Measurements from ENCODE around the gene PIGT. TPM values are rescaled to one million over a fixed set of nuclear protein-coding genes. Genes with fewer than 3 reads are reported as not detected.

PIGT gene
- polyA plus RNA-seq, 2 of the 4 experiments (the other 2 are of a cell fraction): 60.3 to 66.2 TPM

- CTCF ChIA-PET: interaction anchor here (1.3 to 6.9 kb wide), 7 partner anchors 11 to 95 kb away, joined by 3 to 56 read pairs (median 4); no protein-coding TSS in a partner anchor
- WGBS (ENCODE audit: missing lambda C conversion rate): 87% methylated on average over 21 of the region's 30 CpGs
- no peak for FAIRE-seq
These were observed 8.7 kb upstream of the PIGT start for GRCh38 chr20:45407067-45407745.

DNA sequence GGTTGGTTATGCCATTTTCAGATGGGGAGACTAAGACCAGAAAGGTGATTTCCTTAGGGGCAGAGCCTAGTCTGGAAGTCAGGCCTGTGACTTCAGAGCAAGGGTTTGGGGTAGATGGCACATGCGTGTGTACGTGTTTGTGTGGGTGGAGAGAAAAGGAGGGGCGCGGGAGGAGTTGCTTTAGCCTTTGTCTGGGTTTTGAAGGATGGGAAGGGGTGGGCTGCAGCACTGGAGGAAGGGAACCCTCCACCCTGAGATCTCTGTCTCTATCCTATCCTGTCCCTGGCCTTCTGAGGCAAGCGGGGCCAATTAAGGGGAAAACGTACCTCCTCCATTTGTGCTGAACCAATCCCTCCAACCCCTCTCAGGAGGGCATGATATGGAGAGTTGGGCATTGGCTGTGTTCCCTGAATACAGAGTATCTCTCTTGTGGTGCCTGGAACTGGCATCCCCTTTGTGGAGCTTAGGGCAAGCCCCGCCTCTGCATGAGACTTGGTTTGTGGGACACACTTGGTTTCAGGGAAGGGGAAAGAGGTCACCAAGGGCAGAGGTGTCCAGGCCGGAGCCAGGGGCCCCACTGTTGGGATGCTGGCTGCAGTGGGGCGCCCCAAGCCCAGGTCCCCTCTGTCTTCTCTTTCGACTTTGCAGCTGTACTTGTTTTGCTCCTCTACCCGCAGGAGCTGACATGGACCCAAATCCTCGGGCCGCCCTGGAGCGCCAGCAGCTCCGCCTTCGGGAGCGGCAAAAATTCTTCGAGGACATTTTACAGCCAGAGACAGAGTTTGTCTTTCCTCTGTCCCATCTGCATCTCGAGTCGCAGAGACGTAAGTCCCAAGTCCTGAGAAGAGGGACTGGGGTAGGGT, 7.9 kb upstream of the PIGT start, which contains the start of gene DBNDD2:
TSS of gene DBNDD2 (plus strand) at position 507 of the 863 bp plus-strand sequence. CDS start at position 686, 179 bp downstream.
- POLR2A ChIA-PET: interaction anchor here (1.8 kb wide), 1 partner anchor 8 kb away, joined by 15 read pairs; the partner anchor contains the start of gene PIGT

More at GRCh38 chr20:45407067-45407745, 8.7 kb upstream of the PIGT start:
- POLR2A ChIA-PET: interaction anchor here (1.8 kb wide), 1 partner anchor 9 kb away, joined by 15 read pairs; the partner anchor contains the start of gene PIGT
- H3K4me1 ChIP-seq: peaks cover 4% of the 10 kb centered on the region; the same call in 1 of the 3 replicates
- TF ChIP-seq TP53 (CRISPR knock-in tag; IDR thresholded peaks at IDR 0.05) (no peak), E2F6 (IDR thresholded peaks at IDR 0.05; ENCODE audit: borderline replicate concordance, low read depth) (no peak), ESRRA (IDR thresholded peaks at IDR 0.05; ENCODE audit: borderline replicate concordance, low read length) (no peak)
- TF ChIP-seq, protein P1, sequence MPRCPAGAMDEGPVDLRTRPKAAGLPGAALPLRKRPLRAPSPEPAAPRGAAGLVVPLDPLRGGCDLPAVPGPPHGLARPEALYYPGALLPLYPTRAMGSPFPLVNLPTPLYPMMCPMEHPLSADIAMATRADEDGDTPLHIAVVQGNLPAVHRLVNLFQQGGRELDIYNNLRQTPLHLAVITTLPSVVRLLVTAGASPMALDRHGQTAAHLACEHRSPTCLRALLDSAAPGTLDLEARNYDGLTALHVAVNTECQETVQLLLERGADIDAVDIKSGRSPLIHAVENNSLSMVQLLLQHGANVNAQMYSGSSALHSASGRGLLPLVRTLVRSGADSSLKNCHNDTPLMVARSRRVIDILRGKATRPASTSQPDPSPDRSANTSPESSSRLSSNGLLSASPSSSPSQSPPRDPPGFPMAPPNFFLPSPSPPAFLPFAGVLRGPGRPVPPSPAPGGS (IDR thresholded peaks at IDR 0.05): no peak
- H3K9me3 ChIP-seq: no peaks in the 10 kb centered on the region
- ATAC-seq (no peak), DNase-seq (ENCODE audit: low read depth in 1 of 2, low spot score in 1 of 2) (no peak)
- H3K27ac ChIP-seq: peak overlapping the region; percentile 83 to 91; a peak in 5 of 6 replicates
- peak overlapping the region; percentile 100 for H3K4me2 ChIP-seq
- H3K4me3 ChIP-seq: peak overlapping the region; percentile 96

GRCh38 chr20:45408646-45409213, 7.2 kb upstream of the PIGT start:
- CTCF ChIA-PET: interaction anchor here (1.5 to 6.9 kb wide), 3 partner anchors 28 to 97 kb away, joined by 4 to 56 read pairs (median 11); no protein-coding TSS in a partner anchor
- H3K9me3 ChIP-seq: no peaks in the 10 kb centered on the region
- H3K27ac ChIP-seq: no peak overlapping the region
- DNase-seq (ENCODE audit: low read depth in 1 of 2, low spot score in 1 of 2): no peak
- 87% methylated on average over 6 of the region's 7 CpGs for WGBS (ENCODE audit: missing lambda C conversion rate)
- POLR2A ChIA-PET: no interaction called here
- H3K4me3 ChIP-seq: no peak overlapping the region
- H3K4me1 ChIP-seq: peaks cover 4% of the 10 kb centered on the region; the same call in 1 of the 3 replicates
- FAIRE-seq: no peak
- no peak overlapping the region for H3K4me2 ChIP-seq
- TF ChIP-seq, protein P2, sequence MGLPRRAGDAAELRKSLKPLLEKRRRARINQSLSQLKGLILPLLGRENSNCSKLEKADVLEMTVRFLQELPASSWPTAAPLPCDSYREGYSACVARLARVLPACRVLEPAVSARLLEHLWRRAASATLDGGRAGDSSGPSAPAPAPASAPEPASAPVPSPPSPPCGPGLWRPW (IDR thresholded peaks at IDR 0.05): no peak
- TF ChIP-seq ESRRA (IDR thresholded peaks at IDR 0.05; ENCODE audit: borderline replicate concordance, low read length): no peak
- TF ChIP-seq EP300 (IDR thresholded peaks at IDR 0.05): no peak
- no peak for TF ChIP-seq JUN (IDR thresholded peaks at IDR 0.05)
- no peak for TF ChIP-seq ZNF302 (CRISPR knock-in tag; IDR thresholded peaks at IDR 0.05)
- no peak for TF ChIP-seq TFCP2L1 (CRISPR knock-in tag; IDR thresholded peaks at IDR 0.05)
- no peak for TF ChIP-seq ZC3H11A (IDR thresholded peaks at IDR 0.05)
- TF ChIP-seq RARB (CRISPR knock-in tag; IDR thresholded peaks at IDR 0.05): no peak
- no peak for TF ChIP-seq FOSL2 (IDR thresholded peaks at IDR 0.05)
- no peak for TF ChIP-seq FOSL2 (CRISPR knock-in tag; IDR thresholded peaks at IDR 0.05)
- TF ChIP-seq, protein P3, sequence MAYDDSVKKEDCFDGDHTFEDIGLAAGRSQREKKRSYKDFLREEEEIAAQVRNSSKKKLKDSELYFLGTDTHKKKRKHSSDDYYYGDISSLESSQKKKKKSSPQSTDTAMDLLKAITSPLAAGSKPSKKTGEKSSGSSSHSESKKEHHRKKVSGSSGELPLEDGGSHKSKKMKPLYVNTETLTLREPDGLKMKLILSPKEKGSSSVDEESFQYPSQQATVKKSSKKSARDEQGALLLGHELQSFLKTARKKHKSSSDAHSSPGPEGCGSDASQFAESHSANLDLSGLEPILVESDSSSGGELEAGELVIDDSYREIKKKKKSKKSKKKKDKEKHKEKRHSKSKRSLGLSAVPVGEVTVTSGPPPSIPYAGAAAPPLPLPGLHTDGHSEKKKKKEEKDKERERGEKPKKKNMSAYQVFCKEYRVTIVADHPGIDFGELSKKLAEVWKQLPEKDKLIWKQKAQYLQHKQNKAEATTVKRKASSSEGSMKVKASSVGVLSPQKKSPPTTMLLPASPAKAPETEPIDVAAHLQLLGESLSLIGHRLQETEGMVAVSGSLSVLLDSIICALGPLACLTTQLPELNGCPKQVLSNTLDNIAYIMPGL (CRISPR knock-in tag; IDR thresholded peaks at IDR 0.05; ENCODE audit: borderline replicate concordance): no peak
- no peak for TF ChIP-seq TP53 (CRISPR knock-in tag; IDR thresholded peaks at IDR 0.05)
- no peak for TF ChIP-seq FOSB (CRISPR knock-in tag; IDR thresholded peaks at IDR 0.05)
- TF ChIP-seq ATOH8 (CRISPR knock-in tag; IDR thresholded peaks at IDR 0.05; ENCODE audit: low read depth): no peak
- no peak for TF ChIP-seq CBX2 (IDR thresholded peaks at IDR 0.05; ENCODE audit: borderline replicate concordance, low read depth)
- TF ChIP-seq, protein P1 (IDR thresholded peaks at IDR 0.05): no peak
- no peak for ATAC-seq

More for the DNA sequence above, 7.9 kb upstream of the PIGT start, which contains the start of gene DBNDD2:
- CTCF ChIA-PET: interaction anchor here (1.3 to 6.9 kb wide), 7 partner anchors 12 to 96 kb away, joined by 3 to 56 read pairs (median 4); no protein-coding TSS in a partner anchor
- TF ChIP-seq BHLHE40 (IDR thresholded peaks at IDR 0.05; ENCODE audit: low read depth, low read length): no peak
- H3K4me1 ChIP-seq: peaks cover 4% of the 10 kb centered on the region; the same call in 1 of the 3 replicates
- WGBS (ENCODE audit: missing lambda C conversion rate): 96% methylated on average over 21 of the region's 21 CpGs
- FAIRE-seq (no peak), ATAC-seq (no peak), DNase-seq (ENCODE audit: low read depth in 1 of 2, low spot score in 1 of 2) (no peak)
- H3K4me3 ChIP-seq: no peak within 1 kb of the TSS
- H3K4me2 ChIP-seq: peak within 1 kb of the TSS; percentile 100; the same call in 2 of the 3 replicates
- H3K9me3 ChIP-seq: no peaks in the 10 kb centered on the region
- H3K27ac ChIP-seq: no peak within 1 kb of the TSS; a peak in 1 of 6 replicates

Data from A549 (cell line).